Neural progenitor cell (in vitro differentiated cells): ENCODE results near the gene AFF3. TPM values are rescaled to one million over a fixed set of nuclear protein-coding genes. Genes with fewer than 3 reads are reported as not detected.

Experiments used
- DNase-seq: peaks from one replicate; pipeline ENCODE4 v3.0.0-alpha.2; 2016; ENCODE audit warnings: low spot score
- H2AFZ ChIP-seq: fragments of 200-600 bp; sonication (generic); replicated peaks from 2 replicates; pipeline ENCODE4 v1.6.1; 2016; ENCODE audit warnings: antibody characterized with exemption
- H3F3A ChIP-seq: fragments of 200-600 bp; sonication (generic); 2 replicates; pipeline ENCODE4 v1.6.1; 2016; ENCODE audit warnings: antibody characterized with exemption, low read depth
- H3K27ac ChIP-seq: fragments of 200-600 bp; sonication (generic); 2 replicates; pipeline ENCODE4 v1.5.1; 2016; ENCODE audit warnings: mild to moderate bottlenecking
- H3K27me3 ChIP-seq: fragments of 200-600 bp; sonication (generic); 2 replicates; pipeline ENCODE4 v1.6.1; 2016; ENCODE audit warnings: mild to moderate bottlenecking, moderate library complexity
- H3K36me3 ChIP-seq: fragments of 200-600 bp; sonication (generic); 2 replicates; pipeline ENCODE4 v1.5.1; 2016
- H3K4me1 ChIP-seq: fragments of 200-600 bp; sonication (generic); 2 replicates; pipeline ENCODE4 v1.6.1; 2016; ENCODE audit warnings: mixed run types
- H3K4me2 ChIP-seq: fragments of 200-600 bp; sonication (generic); 2 replicates; pipeline ENCODE4 v1.6.1; 2016
- H3K4me3 ChIP-seq: fragments of 200-600 bp; sonication (generic); 2 replicates; pipeline ENCODE4 v1.5.1; 2016
- H3K79me2 ChIP-seq: fragments of 200-600 bp; sonication (generic); 2 replicates; pipeline ENCODE4 v1.6.1; 2016; ENCODE audit warnings: low read depth
- H3K9ac ChIP-seq: fragments of 200-600 bp; sonication (generic); 2 replicates; pipeline ENCODE4 v1.6.1; 2016
- H3K9me3 ChIP-seq: fragments of 200-600 bp; sonication (generic); 2 replicates; pipeline ENCODE4 v1.5.1; 2016; ENCODE audit warnings: low read depth
- H4K20me1 ChIP-seq: fragments of 200-600 bp; sonication (generic); 2 replicates; pipeline ENCODE4 v1.6.1; 2016; ENCODE audit warnings: low read depth
- H3K27ac Mint-ChIP-seq: 3 replicates; pipeline ENCODE4 v1.8.0; 2021; ENCODE audit warnings: mixed read lengths
- H3K27me3 Mint-ChIP-seq: 2 replicates; pipeline ENCODE4 v1.8.0; 2022; ENCODE audit warnings: low read depth, mild to moderate bottlenecking, inconsistent platforms, moderate library complexity, mixed read lengths; ENCODE audit not compliant: insufficient read depth
- H3K36me3 Mint-ChIP-seq: 3 replicates; pipeline ENCODE4 v1.8.0; 2021; ENCODE audit warnings: mixed read lengths
- H3K4me1 Mint-ChIP-seq: 3 replicates; pipeline ENCODE4 v1.8.0; 2021; ENCODE audit warnings: mixed read lengths
- H3K4me3 Mint-ChIP-seq: 3 replicates; pipeline ENCODE4 v1.8.0; 2021; ENCODE audit warnings: mild to moderate bottlenecking, moderate library complexity, mixed read lengths
- H3K9me3 Mint-ChIP-seq: 3 replicates; pipeline ENCODE4 v1.8.0; 2020; ENCODE audit warnings: mixed read lengths
- EZH2 ChIP-seq: fragments of 200-600 bp; sonication (generic); IDR thresholded peaks from 2 replicates; pipeline ENCODE4 v1.6.1; 2017; ENCODE audit warnings: antibody characterized with exemption, mild to moderate bottlenecking, moderate library complexity
- EZH2phosphoT487 ChIP-seq: fragments of 200-600 bp; sonication (generic); IDR thresholded peaks from 2 replicates; pipeline ENCODE4 v1.6.1; 2017; ENCODE audit warnings: antibody characterized with exemption
- total RNA-seq: library from RNA; depleted of rRNA; stranded (reverse); fragments of >200 nt; gene quantifications from 2 replicates; pipeline ENCODE4 v1.2.3, GENCODE V29; 2015; ENCODE audit warnings: low replicate concordance
- TF ChIP-seq, protein P1 (sequence below): fragments of 200-600 bp; sonication (generic); IDR thresholded peaks from 2 replicates; pipeline ENCODE4 v1.5.1; 2017; ENCODE audit warnings: antibody characterized with exemption, mild to moderate bottlenecking

The AFF3 gene
- total RNA-seq, 1 donor from 2014 or later, result 0.26 TPM

DNA sequence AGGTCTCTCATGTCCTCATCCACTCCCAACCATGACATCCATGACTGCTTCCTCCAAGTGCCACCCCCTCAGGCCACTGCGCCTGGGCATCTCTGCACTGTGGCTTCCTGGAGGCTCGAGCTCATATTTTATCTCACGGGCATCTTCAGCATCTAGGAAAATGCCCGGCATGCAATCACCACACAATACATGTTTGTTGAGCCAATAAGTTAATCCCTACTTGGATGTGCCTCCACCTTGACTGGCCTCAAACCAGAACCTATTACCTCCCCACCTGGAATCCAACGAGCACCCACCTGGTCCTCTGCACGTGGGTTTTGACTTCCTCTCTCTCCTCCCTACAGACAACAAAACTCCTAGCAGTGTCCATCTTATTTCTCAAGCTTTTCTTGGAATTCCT is 453.7 kb downstream of the AFF3 start:
- Histone ChIP-seq H3K9me3 (no peaks in the 10 kb centered on the region), H3K4me1 (no peaks in the 10 kb centered on the region), H3K36me3 (no peaks in the 10 kb centered on the region), H3F3A (no peaks in the 10 kb centered on the region), H3K27me3 (no peaks in the 10 kb centered on the region), H3K79me2 (no peaks in the 10 kb centered on the region), H2AFZ (no peak overlapping the region), H3K27ac (no peak overlapping the region), H3K4me2 (no peak overlapping the region), H4K20me1 (no peaks in the 10 kb centered on the region), H3K4me3 (no peak overlapping the region), H3K9ac (no peak overlapping the region)
- Mint-ChIP-seq H3K4me3 (no peak overlapping the region), H3K36me3 (no peaks in the 10 kb centered on the region), H3K4me1 (peaks cover 4% of the 10 kb centered on the region), H3K9me3 (no peaks in the 10 kb centered on the region), H3K27ac (no peak overlapping the region), H3K27me3 (peaks cover 2% of the 10 kb centered on the region)
- no peak for DNase-seq
- TF ChIP-seq EZH2phosphoT487 (no peak), EZH2 (no peak)
- TF ChIP-seq, protein P1, sequence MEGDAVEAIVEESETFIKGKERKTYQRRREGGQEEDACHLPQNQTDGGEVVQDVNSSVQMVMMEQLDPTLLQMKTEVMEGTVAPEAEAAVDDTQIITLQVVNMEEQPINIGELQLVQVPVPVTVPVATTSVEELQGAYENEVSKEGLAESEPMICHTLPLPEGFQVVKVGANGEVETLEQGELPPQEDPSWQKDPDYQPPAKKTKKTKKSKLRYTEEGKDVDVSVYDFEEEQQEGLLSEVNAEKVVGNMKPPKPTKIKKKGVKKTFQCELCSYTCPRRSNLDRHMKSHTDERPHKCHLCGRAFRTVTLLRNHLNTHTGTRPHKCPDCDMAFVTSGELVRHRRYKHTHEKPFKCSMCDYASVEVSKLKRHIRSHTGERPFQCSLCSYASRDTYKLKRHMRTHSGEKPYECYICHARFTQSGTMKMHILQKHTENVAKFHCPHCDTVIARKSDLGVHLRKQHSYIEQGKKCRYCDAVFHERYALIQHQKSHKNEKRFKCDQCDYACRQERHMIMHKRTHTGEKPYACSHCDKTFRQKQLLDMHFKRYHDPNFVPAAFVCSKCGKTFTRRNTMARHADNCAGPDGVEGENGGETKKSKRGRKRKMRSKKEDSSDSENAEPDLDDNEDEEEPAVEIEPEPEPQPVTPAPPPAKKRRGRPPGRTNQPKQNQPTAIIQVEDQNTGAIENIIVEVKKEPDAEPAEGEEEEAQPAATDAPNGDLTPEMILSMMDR, result no peak

- Histone ChIP-seq H3K4me3 (no peak overlapping the region), H3K9me3 (no peaks in the 10 kb centered on the region), H4K20me1 (no peaks in the 10 kb centered on the region), H2AFZ (no peak overlapping the region), H3K9ac (no peak overlapping the region), H3K4me2 (no peak overlapping the region), H3K27me3 (no peaks in the 10 kb centered on the region), H3K79me2 (no peaks in the 10 kb centered on the region), H3K36me3 (no peaks in the 10 kb centered on the region), H3K27ac (no peak overlapping the region), H3K4me1 (peaks cover 4% of the 10 kb centered on the region), H3F3A (no peaks in the 10 kb centered on the region)
- TF ChIP-seq EZH2phosphoT487 (no peak), EZH2 (no peak)
- TF ChIP-seq, protein P1, result no peak
- H3K4me3 Mint-ChIP-seq, result no peak overlapping the region
- no peak for DNase-seq
- H3K27me3 Mint-ChIP-seq, result no peaks in the 10 kb centered on the region
- no peaks in the 10 kb centered on the region for H3K9me3 Mint-ChIP-seq
- no peak overlapping the region for H3K27ac Mint-ChIP-seq
- no peaks in the 10 kb centered on the region for H3K36me3 Mint-ChIP-seq
- H3K4me1 Mint-ChIP-seq, result peaks cover 2% of the 10 kb centered on the region
Measured at GRCh38 chr2:99682275-99683060, 459.9 kb downstream of the AFF3 start.

DNA sequence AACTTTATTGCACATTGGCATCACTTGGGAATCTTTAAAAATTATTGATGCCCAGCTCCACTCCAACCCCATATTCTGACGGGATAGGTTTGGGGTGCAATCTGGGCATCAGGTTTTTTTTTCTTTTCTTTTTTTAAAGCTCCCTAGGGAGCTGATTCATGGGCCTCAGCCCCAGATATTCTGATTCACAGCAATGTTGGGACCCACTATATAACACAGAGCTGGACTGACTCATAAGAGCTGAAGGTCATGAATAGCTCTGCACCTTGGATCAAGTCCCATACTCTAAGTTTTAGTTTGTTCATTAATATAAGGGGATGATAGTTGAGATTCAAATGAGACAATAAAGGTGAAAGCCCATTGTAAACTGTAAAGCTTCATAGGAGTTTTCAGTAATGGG is 461.4 kb downstream of the AFF3 start:
- H3K9me3 ChIP-seq, result no peaks in the 10 kb centered on the region
- Mint-ChIP-seq H3K9me3 (no peaks in the 10 kb centered on the region), H3K27ac (no peak overlapping the region), H3K4me3 (no peak overlapping the region), H3K27me3 (no peaks in the 10 kb centered on the region), H3K4me1 (peaks cover 2% of the 10 kb centered on the region), H3K36me3 (no peaks in the 10 kb centered on the region)
- H3K9ac ChIP-seq, result no peak overlapping the region
- peaks cover 4% of the 10 kb centered on the region for H3K4me1 ChIP-seq
- H2AFZ ChIP-seq, result no peak overlapping the region
- no peak for TF ChIP-seq EZH2
- TF ChIP-seq, protein P1, result no peak
- no peak for TF ChIP-seq EZH2phosphoT487
- H4K20me1 ChIP-seq, result no peaks in the 10 kb centered on the region
- H3K4me3 ChIP-seq, result no peak overlapping the region
- no peak overlapping the region for H3K27ac ChIP-seq
- H3F3A ChIP-seq, result no peaks in the 10 kb centered on the region
- no peaks in the 10 kb centered on the region for H3K27me3 ChIP-seq
- H3K4me2 ChIP-seq, result no peak overlapping the region
- no peaks in the 10 kb centered on the region for H3K36me3 ChIP-seq
- DNase-seq, result no peak
- H3K79me2 ChIP-seq, result no peaks in the 10 kb centered on the region
